OCI-LY1 (cell line): Measurements from ENCODE around the gene SPOCK1.

Experiments used
- EZH2 ChIP-seq: fragments of 200-600 bp; sonication (generic), shearing (Covaris generic); IDR thresholded peaks from 2 replicates; pipeline ENCODE4 v1.8.0; 2017; ENCODE audit warnings: borderline replicate concordance, mixed run types, mild to moderate bottlenecking, antibody characterized with exemption, low read length, moderate library complexity, mixed read lengths
- TF ChIP-seq, protein P1 (sequence below): fragments of 200-600 bp; sonication (generic), shearing (Covaris generic); IDR thresholded peaks from 2 replicates; pipeline ENCODE4 v1.5.1; 2017; ENCODE audit warnings: mild to moderate bottlenecking, antibody characterized with exemption, low read length, moderate library complexity, mixed read lengths

DNA sequence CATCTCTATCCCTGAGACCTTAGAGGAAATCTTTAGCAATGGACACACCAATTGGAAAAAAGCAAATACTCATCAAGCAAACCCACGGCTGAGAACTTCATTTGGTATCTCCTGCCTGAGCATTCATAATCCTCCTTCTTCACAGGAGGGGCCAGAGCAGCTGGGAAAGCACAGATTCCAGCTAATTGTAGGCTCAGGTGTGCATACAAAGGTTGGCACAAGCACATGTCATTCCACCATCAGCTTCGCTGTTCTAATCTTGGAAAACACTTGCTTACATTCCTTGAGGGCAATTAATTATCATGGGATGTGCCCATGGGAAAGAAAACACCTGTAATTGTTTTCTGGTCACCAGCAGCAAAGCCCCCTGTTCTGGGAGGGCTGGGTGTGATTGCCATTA is 376.6 kb downstream of the SPOCK1 start:
- TF ChIP-seq EZH2, result no peak
- TF ChIP-seq, protein P1, sequence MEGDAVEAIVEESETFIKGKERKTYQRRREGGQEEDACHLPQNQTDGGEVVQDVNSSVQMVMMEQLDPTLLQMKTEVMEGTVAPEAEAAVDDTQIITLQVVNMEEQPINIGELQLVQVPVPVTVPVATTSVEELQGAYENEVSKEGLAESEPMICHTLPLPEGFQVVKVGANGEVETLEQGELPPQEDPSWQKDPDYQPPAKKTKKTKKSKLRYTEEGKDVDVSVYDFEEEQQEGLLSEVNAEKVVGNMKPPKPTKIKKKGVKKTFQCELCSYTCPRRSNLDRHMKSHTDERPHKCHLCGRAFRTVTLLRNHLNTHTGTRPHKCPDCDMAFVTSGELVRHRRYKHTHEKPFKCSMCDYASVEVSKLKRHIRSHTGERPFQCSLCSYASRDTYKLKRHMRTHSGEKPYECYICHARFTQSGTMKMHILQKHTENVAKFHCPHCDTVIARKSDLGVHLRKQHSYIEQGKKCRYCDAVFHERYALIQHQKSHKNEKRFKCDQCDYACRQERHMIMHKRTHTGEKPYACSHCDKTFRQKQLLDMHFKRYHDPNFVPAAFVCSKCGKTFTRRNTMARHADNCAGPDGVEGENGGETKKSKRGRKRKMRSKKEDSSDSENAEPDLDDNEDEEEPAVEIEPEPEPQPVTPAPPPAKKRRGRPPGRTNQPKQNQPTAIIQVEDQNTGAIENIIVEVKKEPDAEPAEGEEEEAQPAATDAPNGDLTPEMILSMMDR, result no peak
